C4-2B (cell line): ENCODE results near the gene NPTN.

Experiments
- CTCF ChIP-seq: fragments of 450-650 bp; conservative IDR thresholded peaks from 2 replicates; pipeline ENCODE4 v1.5.1; 2017; ENCODE audit warnings: mild to moderate bottlenecking
- ZFX ChIP-seq: fragments of 450-650 bp; IDR thresholded peaks from 2 replicates; pipeline ENCODE4 v1.6.1; 2017

GRCh38 chr15:73571346-73571745 lies 61.8 kb downstream of the NPTN start:
- no peak for TF ChIP-seq CTCF
- TF ChIP-seq ZFX, result no peak
